GM21786 (cell line): Measurements from ENCODE around the gene TRNP1.
"Not testable (repeated sequence)": the region's sequence is repeated elsewhere in the genome, so short reads cannot be mapped to it uniquely, and the experiment has no call there.

ENCODE experiments used
- ATAC-seq: cut with Tn5 transposase; IDR thresholded peaks from one replicate; pipeline ENCODE4 v1.9.1; 2021; ENCODE audit not compliant: unreplicated experiment

Gene TRNP1

GRCh38 chr1:26972390-26972789 is 21.1 kb upstream of the TRNP1 start:
- ATAC-seq = no peak

- ATAC-seq = no peak
Observed at GRCh38 chr1:26972821-26973220, 20.7 kb upstream of the TRNP1 start.

DNA sequence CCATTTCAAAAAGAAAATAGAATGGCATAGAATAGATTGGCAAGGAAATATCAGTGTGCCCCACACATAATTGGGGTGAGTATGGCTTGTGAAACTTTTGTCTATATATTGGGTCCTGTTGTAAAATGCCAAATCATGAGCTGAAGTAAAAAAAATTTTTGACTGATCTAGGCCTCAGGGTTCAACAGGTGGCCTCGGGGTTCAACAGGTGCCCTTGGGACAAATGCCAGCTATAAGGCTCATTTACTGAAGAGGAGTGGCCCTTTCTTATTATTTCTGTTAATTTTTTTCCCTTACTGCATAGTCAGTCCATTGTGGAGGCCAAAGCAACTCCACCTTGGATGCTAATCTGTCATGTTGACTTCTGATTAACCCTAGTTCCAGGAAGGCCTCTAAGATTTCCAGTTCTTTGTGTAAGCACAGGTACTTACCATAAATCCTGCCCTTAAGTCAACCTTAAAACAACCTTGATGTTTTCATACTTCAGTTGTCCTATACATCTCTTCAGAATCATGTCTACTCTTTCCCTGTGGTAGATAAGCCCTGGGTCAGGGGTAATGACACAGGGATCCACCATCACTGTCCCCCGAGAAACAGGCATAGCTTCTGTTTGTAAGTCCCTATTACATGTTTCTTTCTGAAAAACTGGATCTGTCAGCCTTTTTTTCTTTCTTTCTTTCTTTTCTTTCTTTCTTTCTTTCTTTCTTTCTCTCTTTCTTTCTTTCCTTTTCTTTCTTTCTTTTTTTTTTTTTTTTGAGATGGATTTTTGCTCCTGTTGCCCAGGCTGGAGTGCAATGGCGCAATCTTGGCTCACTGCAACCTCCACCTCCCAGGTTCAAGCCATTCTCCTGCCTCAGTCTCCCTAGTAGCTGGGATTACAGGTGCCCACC is 16.6 kb upstream of the TRNP1 start:
- no peak for ATAC-seq

GRCh38 chr1:26978901-26979300 is 14.6 kb upstream of the TRNP1 start:
- ATAC-seq = no peak

GRCh38 chr1:26981146-26981846 is 12.2 kb upstream of the TRNP1 start:
- ATAC-seq = no peak

DNA sequence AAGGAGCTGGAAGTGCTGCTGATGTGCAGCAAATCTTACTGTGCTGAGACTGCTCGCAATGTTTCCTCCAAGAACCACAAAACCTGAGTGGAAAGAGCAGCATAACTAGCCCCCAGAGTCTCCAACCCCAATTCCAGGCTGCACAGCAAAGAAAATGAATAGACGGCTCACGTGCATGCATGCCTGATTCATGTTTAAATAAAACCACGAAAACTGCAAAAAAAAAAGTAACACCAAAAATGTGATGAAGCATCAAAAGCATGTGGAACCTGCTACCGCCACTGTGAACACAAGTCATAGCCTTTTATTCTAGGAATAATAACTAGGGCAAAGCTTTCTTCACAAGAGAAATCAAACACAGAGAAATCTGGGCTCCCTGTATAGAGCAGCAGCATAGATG is 9.6 kb upstream of the TRNP1 start:
- no peak for ATAC-seq

- ATAC-seq = no peak
Observed at GRCh38 chr1:26984291-26984690, 9.2 kb upstream of the TRNP1 start.

GRCh38 chr1:26986658-26987057 is 6.8 kb upstream of the TRNP1 start:
- ATAC-seq = no peak

GRCh38 chr1:26989403-26990109 is 3.9 kb upstream of the TRNP1 start:
- not testable (repeated sequence) for ATAC-seq

DNA sequence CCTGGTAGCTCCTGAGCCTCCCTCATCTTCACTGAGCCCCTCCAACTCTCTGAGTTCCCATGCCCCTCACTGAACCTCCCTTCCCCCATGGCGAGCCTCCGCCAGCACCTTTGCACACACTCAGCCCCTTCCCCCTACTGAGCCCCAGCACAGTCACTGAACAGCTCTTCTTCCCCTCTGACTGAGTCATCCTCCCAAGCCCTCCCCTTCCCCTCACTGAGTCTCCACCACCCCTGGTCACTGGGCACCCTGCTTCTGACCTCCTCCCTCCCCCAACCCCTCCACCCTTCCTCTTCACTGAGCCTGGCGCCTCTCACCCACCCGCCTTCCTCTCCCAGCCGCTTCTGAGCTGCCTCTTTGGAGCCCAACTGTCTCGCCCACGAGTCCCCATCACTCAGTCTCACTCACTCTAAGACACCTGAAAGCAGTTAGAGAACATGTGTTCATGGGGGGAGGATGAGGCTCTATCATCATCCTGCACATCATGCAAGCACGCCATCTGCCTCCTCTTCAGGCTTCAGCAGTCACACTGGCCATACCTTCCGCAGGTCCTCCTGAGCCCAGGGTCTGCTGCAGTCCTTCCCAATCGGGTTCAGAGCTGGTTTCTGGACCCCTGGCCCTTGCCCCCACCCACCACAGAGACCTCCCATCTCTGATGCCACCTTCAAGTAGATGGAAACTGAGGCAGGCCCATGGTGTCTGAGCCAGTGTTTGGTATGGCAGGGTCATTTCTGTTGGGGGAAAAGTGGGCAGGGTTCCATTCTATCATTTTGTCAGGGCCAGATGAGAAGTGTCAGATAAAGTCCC is 2.0 kb upstream of the TRNP1 start:
- ATAC-seq = no peak

GRCh38 chr1:26994020-26994786 is 711 bp downstream of the TRNP1 start:
- ATAC-seq = no peak

DNA sequence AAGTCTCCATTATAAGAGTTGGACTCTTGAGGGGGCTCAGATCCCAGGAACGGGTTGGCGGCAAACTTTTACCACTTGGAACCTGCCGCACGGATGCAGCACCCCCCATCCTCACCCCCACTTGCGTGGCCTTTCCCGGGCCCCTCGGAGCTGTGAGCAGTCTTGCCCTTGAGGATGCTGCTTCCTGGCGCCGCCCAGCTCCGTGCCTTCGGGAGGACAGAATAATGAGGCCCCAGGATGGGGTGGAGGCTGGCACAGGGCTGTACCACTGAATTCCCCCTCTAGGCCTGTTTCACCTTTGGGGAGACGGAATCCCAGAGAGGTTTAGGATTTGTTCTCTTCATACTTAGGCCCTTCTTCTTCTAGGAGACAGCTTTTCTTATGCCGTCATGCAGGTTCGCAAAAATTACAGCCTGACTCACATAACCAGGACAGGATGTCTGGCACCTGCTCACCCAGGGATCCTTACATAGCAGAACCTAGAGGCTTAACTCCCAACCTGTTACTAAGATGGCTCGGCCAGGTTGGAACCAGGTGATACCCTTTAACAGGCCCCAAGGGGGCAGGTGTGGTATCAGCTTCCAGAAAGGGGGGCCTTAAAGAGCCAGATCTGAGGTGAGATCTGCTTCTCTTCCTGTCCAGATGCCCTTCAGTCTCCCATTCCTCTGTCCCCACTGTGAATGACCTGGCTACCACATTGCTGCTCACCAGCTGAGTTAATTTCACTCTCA is 1.5 kb downstream of the TRNP1 start:
- no peak for ATAC-seq

GRCh38 chr1:26996024-26996423 is 2.5 kb downstream of the TRNP1 start:
- ATAC-seq = no peak

GRCh38 chr1:26996665-26997064 is 3.2 kb downstream of the TRNP1 start:
- ATAC-seq = no peak

DNA sequence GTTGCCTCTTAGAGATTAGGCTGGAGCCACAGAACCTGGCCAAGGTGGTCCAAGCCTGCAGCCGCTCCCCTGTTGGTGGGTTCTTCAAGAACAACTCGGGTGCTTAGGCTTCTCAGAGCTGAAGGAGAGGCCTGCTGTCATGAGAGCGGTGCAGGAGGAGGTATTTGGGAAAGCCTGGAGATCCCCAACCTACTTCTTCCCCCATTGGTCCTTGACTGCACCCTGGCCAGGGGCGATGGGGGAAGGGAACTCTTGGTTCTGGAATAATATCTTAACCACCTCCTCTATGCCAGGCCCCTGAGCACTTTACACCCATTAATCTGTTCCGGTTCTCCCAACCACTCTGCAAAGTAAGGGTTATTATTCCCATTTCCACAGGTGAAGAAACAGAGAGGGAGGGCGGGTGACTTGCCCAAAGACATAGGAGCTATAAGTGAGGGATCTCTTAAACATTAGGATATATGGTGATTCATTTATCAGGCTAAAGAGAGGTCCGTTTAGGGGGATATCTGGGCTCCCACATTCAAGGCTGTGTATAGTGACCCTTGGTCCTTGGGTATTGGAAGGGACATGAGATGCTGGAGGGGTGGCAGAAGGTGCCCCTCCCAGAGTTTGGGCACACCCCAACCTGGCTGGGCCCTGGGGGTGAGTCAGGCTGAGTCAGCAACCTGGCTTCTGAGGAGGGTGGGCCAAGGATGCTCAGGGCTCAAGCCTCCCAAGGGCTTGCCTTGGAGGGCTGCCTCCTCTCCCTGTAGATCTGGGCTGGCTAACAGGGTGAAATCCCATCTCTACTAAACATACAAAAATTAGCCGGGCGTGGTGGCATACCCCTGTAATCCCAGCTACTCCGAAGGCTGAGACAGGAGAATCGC is 5.2 kb downstream of the TRNP1 start:
- no peak for ATAC-seq

DNA sequence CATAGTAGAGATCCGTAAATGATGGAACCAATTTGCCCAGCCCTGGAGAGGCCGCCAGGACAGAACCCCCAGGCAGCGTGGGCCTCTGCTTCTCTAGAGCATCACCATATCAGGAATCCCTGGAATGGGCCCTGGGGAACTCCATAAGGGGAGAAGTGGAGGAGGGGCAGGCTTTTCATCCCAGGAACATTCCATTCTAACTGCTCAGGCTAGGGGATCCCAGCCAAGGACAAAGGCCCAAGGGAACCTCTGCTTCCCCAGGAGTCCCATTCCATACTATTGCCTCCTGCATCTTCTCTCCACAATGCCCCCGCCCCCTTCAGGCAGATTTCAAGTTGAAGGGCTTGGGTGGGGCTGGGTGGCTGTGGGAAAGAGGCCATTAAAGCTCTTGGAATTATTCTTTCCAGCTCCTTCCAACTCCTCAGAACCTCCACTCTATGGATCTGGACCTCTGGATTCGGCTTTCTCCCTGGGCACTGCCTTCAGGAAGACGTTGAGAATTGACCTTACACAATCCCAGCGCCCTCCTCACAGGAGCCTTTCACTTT is 6.0 kb downstream of the TRNP1 start:
- no peak for ATAC-seq

GRCh38 chr1:27000090-27000816 is 6.8 kb downstream of the TRNP1 start:
- no peak for ATAC-seq
